MM.1S (cell line): Measurements from ENCODE around the gene HSBP1L1.

ENCODE experiments used
- CTCF ChIP-seq: fragments of 300-600 bp; sonication (generic); IDR thresholded peaks from 2 replicates; pipeline ENCODE4 v1.5.1; 2016; ENCODE audit warnings: antibody characterized with exemption, low read length, mixed read lengths
- EZH2 ChIP-seq: fragments of 300-600 bp; sonication (generic); optimal IDR thresholded peaks from 2 replicates; pipeline ENCODE3; 2017; ENCODE audit warnings: low read depth, mild to moderate bottlenecking, antibody characterized with exemption, low read length, mixed read lengths

DNA sequence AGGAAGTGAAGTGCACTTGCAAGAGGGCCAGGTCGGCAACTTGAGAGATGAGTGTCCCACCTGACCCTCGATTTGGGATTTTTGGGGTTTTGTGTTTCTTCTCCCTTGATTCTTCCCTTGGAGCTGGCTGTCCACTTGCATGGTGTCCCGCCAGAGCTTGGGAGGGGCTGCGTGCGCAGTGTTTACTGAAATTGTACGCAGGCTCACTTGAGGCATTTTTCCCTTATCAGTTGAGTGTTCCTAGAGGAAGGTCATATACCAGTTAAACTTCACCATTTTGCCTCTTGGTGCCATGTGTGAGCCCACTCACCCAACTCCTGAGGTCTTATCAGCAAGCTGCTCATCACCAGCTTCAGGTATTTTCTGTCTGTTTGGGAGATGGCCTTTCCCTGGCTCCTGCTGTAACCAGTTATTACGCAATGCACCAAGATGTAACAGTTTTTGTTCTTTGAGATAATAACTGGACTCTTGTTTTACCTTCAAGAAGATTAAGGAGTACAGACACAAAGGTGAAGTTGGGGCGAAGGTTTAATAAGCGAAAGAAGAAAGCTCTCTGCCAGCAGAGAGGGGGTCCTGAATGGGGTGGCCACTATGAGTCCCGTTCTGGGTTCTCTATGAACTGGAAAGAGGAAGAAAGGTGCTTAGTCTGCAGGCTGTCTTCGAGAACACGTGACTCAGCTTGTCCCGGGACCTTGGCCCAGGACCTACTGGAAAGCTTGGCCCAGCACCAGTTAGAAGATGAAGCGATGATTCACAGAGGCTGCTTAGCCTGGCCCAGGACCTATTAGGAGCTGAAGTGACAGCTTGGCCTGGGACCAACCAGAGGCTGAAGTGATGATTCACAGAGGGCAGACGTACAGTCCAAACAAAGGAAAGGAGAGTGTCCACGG lies 45.5 kb downstream of the HSBP1L1 start:
- TF ChIP-seq CTCF (no peak), EZH2 (no peak)
